ENCODE results near the gene NAALADL2.

GRCh38 chr3:174820885-174821284 lies 38.2 kb upstream of the NAALADL2 start:
- no peak for TF ChIP-seq CTCF (IDR thresholded peaks at IDR 0.05)
- no peak for TF ChIP-seq ESRRA (IDR thresholded peaks at IDR 0.05; ENCODE audit: borderline replicate concordance, low read length)
- no peak for TF ChIP-seq MYC (IDR thresholded peaks at IDR 0.05; ENCODE audit: borderline replicate concordance, low read length)
- TF ChIP-seq USF2 (IDR thresholded peaks at IDR 0.05) = no peak
- no peak for TF ChIP-seq RAD21 (conservative IDR thresholded peaks at IDR 0.05 in 1 of 2, IDR thresholded peaks at IDR 0.05 in 1 of 2)
- TF ChIP-seq CEBPB (IDR thresholded peaks at IDR 0.05) = no peak
- TF ChIP-seq POLR2A (IDR thresholded peaks at IDR 0.05; ENCODE audit: low read length) = no peak
- no peak for TF ChIP-seq BCL3 (IDR thresholded peaks at IDR 0.05)
- TF ChIP-seq HDAC2 (IDR thresholded peaks at IDR 0.05) = no peak
- TF ChIP-seq MAFK (IDR thresholded peaks at IDR 0.05; ENCODE audit: partially characterized antibody) = no peak

Data from A549 (cell line).